HepG2 (cell line): ENCODE measurements around the gene RARS1. TPM values are rescaled to one million over a fixed set of nuclear protein-coding genes. Genes with fewer than 3 reads are reported as not detected.

Experiments
- BORCS8-MEF2B ChIP-seq: sonication (generic); formaldehyde crosslinking; IDR thresholded peaks from 2 replicates; pipeline ENCODE4 v1.8.0; 2022; ENCODE audit warnings: mild to moderate bottlenecking, missing genetic modification reagents
- CAMTA2 ChIP-seq: sonication (generic); formaldehyde crosslinking; IDR thresholded peaks from 2 replicates; pipeline ENCODE4 v1.4.0; 2020; ENCODE audit warnings: mild to moderate bottlenecking, missing genetic modification reagents, borderline replicate concordance
- ERF ChIP-seq: IDR thresholded peaks from 2 replicates; pipeline ENCODE4 v1.6.1; 2018; ENCODE audit warnings: missing biosample characterization, missing genetic modification reagents
- KMT2A ChIP-seq: sonication (generic); formaldehyde crosslinking; IDR thresholded peaks from 2 replicates; pipeline ENCODE4 v1.4.0; 2020; ENCODE audit warnings: missing genetic modification reagents
- MED1 ChIP-seq: sonication (generic); formaldehyde crosslinking; IDR thresholded peaks from 2 replicates; pipeline ENCODE4 v1.4.0; 2020; ENCODE audit warnings: missing genetic modification reagents
- MIER2 ChIP-seq: IDR thresholded peaks from 2 replicates; pipeline ENCODE4 v1.6.1; 2016; ENCODE audit warnings: missing biosample characterization, missing genetic modification reagents
- MXD4 ChIP-seq: IDR thresholded peaks from 2 replicates; pipeline ENCODE4 v1.6.1; 2016; ENCODE audit warnings: mild to moderate bottlenecking, missing biosample characterization, missing genetic modification reagents
- NFKB2 ChIP-seq: sonication (generic); formaldehyde crosslinking; IDR thresholded peaks from 2 replicates; pipeline ENCODE4 v1.4.0; 2020; ENCODE audit warnings: missing genetic modification reagents, borderline replicate concordance
- PRMT3 ChIP-seq: sonication (generic); formaldehyde crosslinking; IDR thresholded peaks from 2 replicates; pipeline ENCODE4 v1.8.1; 2022; ENCODE audit warnings: low read depth, mild to moderate bottlenecking, moderate library complexity, missing genetic modification reagents, borderline replicate concordance
- RARA ChIP-seq: IDR thresholded peaks from 2 replicates; pipeline ENCODE4 v1.6.1; 2016; ENCODE audit warnings: missing genetic modification reagents, missing compliant biosample characterization
- SALL1 ChIP-seq: sonication (generic); formaldehyde crosslinking; IDR thresholded peaks from 2 replicates; pipeline ENCODE4 v1.8.0; 2022; ENCODE audit warnings: mild to moderate bottlenecking, missing genetic modification reagents
- SCMH1 ChIP-seq: sonication (generic); formaldehyde crosslinking; IDR thresholded peaks from 2 replicates; pipeline ENCODE4 v1.9.0; 2021; ENCODE audit warnings: missing genetic modification reagents, mild to moderate bottlenecking, borderline replicate concordance
- ZMYM4 ChIP-seq: sonication (generic); formaldehyde crosslinking; IDR thresholded peaks from 2 replicates; pipeline ENCODE4 v1.8.1; 2023; ENCODE audit warnings: mild to moderate bottlenecking, missing genetic modification reagents
- ZNF143 ChIP-seq: sonication (generic); formaldehyde crosslinking; IDR thresholded peaks from 2 replicates; pipeline ENCODE4 v1.4.0; 2020; ENCODE audit warnings: missing genetic modification reagents
- ZNF598 ChIP-seq: sonication (generic); formaldehyde crosslinking; IDR thresholded peaks from 2 replicates; pipeline ENCODE4 v1.5.1; 2020; ENCODE audit warnings: mild to moderate bottlenecking, missing genetic modification reagents, borderline replicate concordance
- ZNF644 ChIP-seq: IDR thresholded peaks from 2 replicates; pipeline ENCODE4 v1.6.1; 2016; ENCODE audit warnings: low read depth
- ZNF790 ChIP-seq: sonication (generic); formaldehyde crosslinking; IDR thresholded peaks from 2 replicates; pipeline ENCODE4 v1.8.0; 2022; ENCODE audit warnings: missing genetic modification reagents, mild to moderate bottlenecking, borderline replicate concordance
- polyA plus RNA-seq, 8 experiments: library from polyadenylated mRNA; depleted of rRNA in 3 of 8; stranded (reverse) in 7 of 8; unstranded in 1 of 8; fragments of >200 nt; fragmentation: Illumina TruSeq in 4 of 8; extraction: Trizol in 4 of 8; gene quantifications; 2 replicates each; pipeline versions ENCODE4 v1.2.1 to v1.2.3, GENCODE V29; 2011 to 2016; ENCODE audit warnings: low read depth in 4 of 8, missing spikeins in 1 of 8, mixed read lengths in 1 of 8; ENCODE audit not compliant: insufficient read depth in 1 of 8
- total RNA-seq, 5 experiments: library from RNA; depleted of rRNA; stranded (reverse); fragments of >200 nt; fragmentation: Illumina TruSeq; extraction: Trizol; gene quantifications; 2 replicates each; pipeline ENCODE4 v1.2.3, GENCODE V29; 2016; ENCODE audit warnings: low read depth in 1 of 5
- TF ChIP-seq, protein P1 (sequence below): sonication (generic); formaldehyde crosslinking; IDR thresholded peaks from 2 replicates; pipeline ENCODE4 v1.5.0; 2020; ENCODE audit warnings: mild to moderate bottlenecking, missing genetic modification reagents, borderline replicate concordance
- TF ChIP-seq, protein P2 (sequence below): sonication (generic); formaldehyde crosslinking; IDR thresholded peaks from 2 replicates; pipeline ENCODE4 v1.4.0; 2020; ENCODE audit warnings: missing genetic modification reagents, borderline replicate concordance
- TF ChIP-seq, protein P3 (sequence below): sonication (generic); formaldehyde crosslinking; IDR thresholded peaks from 2 replicates; pipeline ENCODE4 v1.5.1; 2020; ENCODE audit warnings: mild to moderate bottlenecking, missing genetic modification reagents

Gene RARS1
- total and polyA plus RNA-seq, 2 of the 13 experiments (the other 11 are each of a cell fraction or from before 2014, with no cell fraction given): 54.6 to 170 TPM

DNA sequence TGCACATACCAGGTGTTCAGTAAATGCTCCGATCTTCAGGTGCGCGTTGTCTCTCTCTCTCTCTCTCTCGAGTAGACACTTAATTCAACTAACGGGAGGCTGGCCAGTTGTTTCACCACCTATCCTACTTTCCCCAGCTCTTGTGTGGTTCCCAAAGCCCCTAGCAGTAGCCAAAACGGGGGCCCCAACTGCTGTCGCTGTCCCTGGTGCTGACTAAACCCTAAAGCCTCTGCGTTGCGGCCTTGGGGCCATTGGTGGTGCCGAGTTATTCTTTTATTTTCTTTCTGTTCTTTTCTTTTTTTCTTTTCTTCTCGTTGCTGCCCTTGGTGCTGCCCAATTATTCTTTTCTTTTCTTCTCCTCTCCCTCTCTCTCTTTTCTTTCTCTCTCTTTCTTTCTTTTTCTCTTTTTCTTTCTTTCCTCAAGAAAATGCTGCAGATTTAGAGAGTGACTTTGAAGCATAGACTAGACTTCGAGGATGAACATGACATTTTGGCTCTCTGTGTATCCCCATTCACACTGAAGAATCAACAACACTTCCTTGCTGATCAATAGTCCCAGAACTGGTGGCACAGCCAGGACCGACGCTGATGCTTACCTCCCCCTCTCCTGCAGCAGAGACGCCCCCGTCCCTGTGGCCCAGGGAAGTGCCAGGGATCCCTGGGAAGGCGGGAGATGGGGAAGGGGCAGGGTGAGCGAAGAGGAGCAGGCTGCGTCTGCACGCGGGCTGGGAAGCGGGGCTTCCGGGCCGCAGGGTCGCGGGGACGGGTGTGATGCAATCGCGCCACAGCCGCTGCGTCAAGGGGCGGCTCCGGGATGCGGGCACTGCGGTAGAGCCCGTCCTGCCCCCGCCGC lies 42.5 kb downstream of the RARS1 start, which contains the start of gene FBLL1 (continued):
- TF ChIP-seq, protein P1, sequence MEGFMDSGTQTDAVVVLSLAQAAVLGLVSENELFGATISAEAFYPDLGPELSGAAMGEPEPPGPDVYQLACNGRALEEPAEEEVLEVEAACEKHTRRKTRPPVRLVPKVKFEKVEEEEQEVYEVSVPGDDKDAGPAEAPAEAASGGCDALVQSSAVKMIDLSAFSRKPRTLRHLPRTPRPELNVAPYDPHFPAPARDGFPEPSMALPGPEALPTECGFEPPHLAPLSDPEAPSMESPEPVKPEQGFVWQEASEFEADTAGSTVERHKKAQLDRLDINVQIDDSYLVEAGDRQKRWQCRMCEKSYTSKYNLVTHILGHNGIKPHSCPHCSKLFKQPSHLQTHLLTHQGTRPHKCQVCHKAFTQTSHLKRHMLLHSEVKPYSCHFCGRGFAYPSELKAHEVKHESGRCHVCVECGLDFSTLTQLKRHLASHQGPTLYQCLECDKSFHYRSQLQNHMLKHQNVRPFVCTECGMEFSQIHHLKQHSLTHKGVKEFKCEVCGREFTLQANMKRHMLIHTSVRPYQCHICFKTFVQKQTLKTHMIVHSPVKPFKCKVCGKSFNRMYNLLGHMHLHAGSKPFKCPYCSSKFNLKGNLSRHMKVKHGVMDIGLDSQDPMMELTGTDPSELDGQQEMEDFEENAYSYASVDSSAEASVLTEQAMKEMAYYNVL (CRISPR knock-in tag): no peak
- TF ChIP-seq ZNF143 (CRISPR knock-in tag) (no peak), NFKB2 (CRISPR knock-in tag) (0 out of 2 replicates have a peak, but pooled peaks have one; percentile 36), SALL1 (CRISPR knock-in tag) (peak; percentile 79), CAMTA2 (no peak), ZMYM4 (CRISPR knock-in tag) (no peak), MED1 (peak; percentile 30; the same call in 1 of the 2 replicates), ZNF790 (CRISPR knock-in tag) (0 out of 2 replicates have a peak, but pooled peaks have one; percentile 37), RARA (peak; percentile 48; the same call in 1 of the 2 replicates), PRMT3 (CRISPR knock-in tag) (peak; percentile 67; the same call in 1 of the 2 replicates), SCMH1 (CRISPR knock-in tag) (no peak), KMT2A (CRISPR knock-in tag) (no peak), BORCS8-MEF2B (CRISPR knock-in tag) (peak; percentile 78), MIER2 (CRISPR knock-in tag) (peak; percentile 97), ZNF598 (CRISPR knock-in tag) (no peak), MXD4 (no peak), ZNF644 (CRISPR knock-in tag) (peak; percentile 23; the same call in 1 of the 2 replicates), ERF (CRISPR knock-in tag) (0 out of 2 replicates have a peak, but pooled peaks have one; percentile 59)
- TF ChIP-seq, protein P2, sequence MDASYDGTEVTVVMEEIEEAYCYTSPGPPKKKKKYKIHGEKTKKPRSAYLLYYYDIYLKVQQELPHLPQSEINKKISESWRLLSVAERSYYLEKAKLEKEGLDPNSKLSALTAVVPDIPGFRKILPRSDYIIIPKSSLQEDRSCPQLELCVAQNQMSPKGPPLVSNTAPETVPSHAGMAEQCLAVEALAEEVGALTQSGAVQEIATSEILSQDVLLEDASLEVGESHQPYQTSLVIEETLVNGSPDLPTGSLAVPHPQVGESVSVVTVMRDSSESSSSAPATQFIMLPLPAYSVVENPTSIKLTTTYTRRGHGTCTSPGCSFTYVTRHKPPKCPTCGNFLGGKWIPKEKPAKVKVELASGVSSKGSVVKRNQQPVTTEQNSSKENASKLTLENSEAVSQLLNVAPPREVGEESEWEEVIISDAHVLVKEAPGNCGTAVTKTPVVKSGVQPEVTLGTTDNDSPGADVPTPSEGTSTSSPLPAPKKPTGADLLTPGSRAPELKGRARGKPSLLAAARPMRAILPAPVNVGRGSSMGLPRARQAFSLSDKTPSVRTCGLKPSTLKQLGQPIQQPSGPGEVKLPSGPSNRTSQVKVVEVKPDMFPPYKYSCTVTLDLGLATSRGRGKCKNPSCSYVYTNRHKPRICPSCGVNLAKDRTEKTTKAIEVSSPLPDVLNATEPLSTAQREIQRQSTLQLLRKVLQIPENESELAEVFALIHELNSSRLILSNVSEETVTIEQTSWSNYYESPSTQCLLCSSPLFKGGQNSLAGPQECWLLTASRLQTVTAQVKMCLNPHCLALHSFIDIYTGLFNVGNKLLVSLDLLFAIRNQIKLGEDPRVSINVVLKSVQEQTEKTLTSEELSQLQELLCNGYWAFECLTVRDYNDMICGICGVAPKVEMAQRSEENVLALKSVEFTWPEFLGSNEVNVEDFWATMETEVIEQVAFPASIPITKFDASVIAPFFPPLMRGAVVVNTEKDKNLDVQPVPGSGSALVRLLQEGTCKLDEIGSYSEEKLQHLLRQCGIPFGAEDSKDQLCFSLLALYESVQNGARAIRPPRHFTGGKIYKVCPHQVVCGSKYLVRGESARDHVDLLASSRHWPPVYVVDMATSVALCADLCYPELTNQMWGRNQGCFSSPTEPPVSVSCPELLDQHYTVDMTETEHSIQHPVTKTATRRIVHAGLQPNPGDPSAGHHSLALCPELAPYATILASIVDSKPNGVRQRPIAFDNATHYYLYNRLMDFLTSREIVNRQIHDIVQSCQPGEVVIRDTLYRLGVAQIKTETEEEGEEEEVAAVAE: 0 out of 2 replicates have a peak, but pooled peaks have one; percentile 39
- TF ChIP-seq, protein P3, sequence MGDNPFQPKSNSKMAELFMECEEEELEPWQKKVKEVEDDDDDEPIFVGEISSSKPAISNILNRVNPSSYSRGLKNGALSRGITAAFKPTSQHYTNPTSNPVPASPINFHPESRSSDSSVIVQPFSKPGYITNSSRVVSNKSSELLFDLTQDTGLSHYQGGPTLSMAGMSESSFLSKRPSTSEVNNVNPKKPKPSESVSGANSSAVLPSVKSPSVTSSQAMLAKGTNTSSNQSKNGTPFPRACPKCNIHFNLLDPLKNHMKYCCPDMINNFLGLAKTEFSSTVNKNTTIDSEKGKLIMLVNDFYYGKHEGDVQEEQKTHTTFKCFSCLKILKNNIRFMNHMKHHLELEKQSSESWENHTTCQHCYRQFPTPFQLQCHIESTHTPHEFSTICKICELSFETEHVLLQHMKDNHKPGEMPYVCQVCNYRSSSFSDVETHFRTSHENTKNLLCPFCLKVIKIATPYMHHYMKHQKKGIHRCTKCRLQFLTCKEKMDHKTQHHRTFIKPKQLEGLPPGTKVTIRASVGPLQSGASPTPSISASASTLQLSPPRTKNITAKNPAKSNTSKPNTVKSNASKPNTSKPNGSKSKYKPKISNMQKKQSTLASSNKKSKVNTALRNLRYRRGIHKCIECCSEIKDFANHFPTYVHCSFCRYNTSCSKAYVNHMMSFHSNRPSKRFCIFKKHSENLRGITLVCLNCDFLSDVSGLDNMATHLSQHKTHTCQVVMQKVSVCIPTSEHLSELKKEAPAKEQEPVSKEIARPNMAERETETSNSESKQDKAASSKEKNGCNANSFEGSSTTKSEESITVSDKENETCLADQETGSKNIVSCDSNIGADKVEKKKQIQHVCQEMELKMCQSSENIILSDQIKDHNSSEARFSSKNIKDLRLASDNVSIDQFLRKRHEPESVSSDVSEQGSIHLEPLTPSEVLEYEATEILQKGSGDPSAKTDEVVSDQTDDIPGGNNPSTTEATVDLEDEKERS: 0 out of 2 replicates have a peak, but pooled peaks have one; percentile 40
